ENCODE measurements around the gene LYPD6B.
A peak's percentile ranks its signal among the peaks of the same experiment; 100 is the strongest.

Gene LYPD6B

DNA sequence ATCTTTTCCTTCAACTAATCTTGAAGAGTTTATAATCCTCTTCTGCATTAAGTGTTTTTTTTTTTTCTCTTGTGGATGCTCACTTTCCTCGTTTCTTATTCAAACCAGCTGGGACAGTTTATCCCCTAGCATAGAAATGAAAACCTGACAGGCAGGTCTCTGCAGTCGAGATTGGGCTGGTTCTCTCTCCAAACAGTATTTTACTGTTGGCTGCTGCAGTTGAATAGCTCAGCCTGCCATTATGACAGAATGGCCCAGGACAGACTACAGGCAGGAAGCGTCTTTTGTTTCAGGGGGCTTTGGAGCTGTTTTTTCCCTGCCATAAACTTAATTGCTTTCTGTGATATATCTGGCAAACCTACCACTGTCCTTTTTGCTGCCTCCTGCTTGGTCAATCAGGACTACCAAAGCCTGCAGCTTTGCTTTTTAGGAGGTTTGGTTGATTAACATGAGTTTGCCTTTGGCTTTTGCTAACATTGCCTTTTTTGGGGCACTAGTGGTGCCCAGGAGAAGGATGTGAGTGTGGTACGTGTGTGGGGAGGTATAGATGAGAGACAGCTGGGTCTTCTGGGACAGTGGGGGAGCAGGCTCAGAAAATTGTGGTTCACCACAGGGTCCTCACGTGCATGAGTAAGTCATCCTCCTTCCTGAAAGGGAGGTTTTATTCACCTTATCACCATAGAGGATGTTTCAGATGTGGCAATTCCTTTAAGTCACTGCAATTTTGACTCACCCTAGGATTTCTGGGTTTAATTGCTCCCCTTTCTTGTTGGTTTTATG lies 128.7 kb downstream of the LYPD6B start:
- no peak for DNase-seq

GRCh38 chr2:149167941-149168340 lies 129.4 kb downstream of the LYPD6B start:
- no peak for DNase-seq

DNA sequence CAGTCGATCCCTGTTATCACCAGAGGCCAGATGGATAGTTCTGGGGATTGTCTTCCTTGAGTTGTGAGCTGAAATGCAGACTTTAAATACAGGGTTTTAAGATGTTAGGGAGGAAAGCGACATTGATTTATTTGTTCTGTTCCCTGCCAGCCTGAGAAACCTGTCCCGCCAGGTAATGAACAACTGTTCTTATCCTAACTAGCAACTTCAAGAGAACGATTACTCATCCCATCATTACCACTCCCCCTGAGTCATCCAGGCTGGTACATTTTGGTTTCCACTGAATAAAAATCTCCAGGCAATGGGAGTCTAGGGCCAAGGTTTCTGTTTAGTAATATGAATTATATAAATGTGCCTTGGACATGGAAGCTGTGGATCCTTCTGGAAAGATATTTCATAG lies 131.2 kb downstream of the LYPD6B start:
- DNase-seq: peak; percentile 17

GRCh38 chr2:149170156-149170555 lies 131.7 kb downstream of the LYPD6B start:
- no peak for DNase-seq

- no peak for DNase-seq
These were observed 132.4 kb downstream of the LYPD6B start for GRCh38 chr2:149170911-149171310.

DNA sequence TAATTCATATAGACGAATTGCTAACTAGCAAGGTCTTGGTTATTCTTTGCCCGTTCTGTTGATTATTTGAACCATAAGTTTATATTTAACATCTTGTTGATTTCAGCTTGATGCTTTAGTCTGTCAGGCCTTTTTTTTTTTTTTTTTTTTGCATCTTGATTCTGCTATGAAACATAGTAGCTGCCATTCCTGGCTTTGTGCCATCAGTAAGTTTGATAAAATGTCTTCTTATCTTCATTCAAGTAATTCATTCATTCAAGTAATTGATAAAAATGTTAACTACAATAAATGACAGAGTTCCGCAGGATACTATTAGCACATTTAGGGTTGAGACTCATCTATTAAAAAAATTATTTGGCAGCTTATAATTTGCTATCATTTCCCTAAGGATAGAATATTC lies 134.7 kb downstream of the LYPD6B start:
- no peak for DNase-seq

DNA sequence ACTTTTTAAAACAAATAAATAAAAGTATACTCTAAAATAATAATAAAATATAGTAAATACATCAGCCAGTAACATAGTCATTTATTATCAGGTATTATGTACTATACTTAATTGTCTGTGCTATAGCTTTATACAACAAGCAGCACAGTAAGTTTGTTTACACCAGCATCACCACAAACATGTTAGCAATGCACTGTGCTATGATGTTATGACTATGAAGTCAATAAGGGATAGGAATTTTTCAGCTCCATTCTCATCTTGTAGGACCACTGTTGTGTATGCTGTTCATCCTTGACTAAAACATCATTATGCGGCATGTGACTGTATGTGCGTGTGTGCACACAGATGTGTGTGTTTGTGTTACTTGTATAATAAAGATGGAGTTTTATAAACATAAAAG lies 137.5 kb downstream of the LYPD6B start:
- no peak for DNase-seq

DNA sequence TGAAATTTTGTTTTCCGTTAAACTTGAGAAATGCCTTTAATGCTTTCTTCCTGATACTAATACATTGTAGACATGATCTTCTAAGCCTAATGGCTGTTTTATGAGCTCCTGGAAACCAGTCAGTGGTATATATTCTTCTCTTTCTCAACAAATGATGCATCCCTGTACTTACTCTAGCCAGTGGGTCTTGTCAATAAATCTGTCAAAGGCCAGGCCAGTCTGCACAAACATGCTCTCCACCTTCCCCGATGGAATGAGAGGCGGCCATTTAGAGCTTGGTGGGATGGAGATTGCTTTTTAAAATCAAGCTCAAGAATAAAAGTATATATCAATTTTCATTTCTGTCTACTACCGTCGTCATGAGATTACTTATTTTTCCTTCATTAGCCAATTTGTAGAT lies 140.1 kb downstream of the LYPD6B start:
- DNase-seq: no peak

- DNase-seq: no peak
These were observed 141.9 kb downstream of the LYPD6B start for GRCh38 chr2:149180226-149180875.

GRCh38 chr2:149183187-149183586 lies 144.7 kb downstream of the LYPD6B start:
- DNase-seq: no peak

GRCh38 chr2:149184991-149185390 lies 146.5 kb downstream of the LYPD6B start:
- DNase-seq: no peak

GRCh38 chr2:149185942-149186490 lies 147.5 kb downstream of the LYPD6B start:
- no peak for DNase-seq

GRCh38 chr2:149187057-149187456 lies 148.6 kb downstream of the LYPD6B start:
- no peak for DNase-seq

GRCh38 chr2:149188291-149188690 lies 149.8 kb downstream of the LYPD6B start:
- no peak for DNase-seq

DNA sequence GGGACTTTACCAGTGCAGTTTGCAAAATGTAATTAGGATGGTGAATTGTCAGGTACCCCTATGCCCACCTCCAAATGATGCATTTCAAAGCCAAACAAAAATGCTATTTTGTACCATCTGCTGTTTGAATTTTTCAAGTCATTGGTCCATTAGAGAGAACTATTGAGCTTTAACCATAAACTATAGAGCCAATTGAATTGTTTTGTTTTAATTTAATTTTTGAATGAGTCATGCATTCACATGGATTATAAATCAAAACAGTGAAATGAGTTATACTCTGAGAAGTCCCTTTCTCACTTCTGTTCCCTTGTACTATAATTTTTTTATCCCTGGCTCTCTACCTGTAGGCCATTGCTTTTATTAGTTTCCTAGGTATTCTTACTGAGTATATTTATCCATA lies 151.3 kb downstream of the LYPD6B start:
- DNase-seq: no peak

GRCh38 chr2:149191915-149192314 lies 153.4 kb downstream of the LYPD6B start:
- DNase-seq: no peak

DNA sequence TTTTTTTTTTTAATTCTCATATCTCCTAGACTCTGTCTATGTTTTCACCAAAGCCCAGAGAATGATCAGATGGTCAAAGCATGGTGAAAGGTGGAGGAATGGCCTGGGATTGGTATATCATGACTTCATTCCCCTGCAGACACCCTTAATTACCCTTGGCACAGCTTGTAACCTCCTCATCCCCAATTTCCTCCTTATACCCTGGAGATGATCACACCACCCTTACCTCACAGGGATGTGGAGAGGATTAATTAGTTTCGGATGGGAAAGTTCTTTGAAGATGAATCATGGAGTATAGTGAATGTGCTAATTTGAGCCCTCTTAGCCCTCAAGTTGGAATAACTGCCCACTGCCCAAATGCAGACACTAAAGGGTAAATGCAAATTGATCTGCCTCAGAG lies 153.9 kb downstream of the LYPD6B start:
- no peak for DNase-seq

- DNase-seq: no peak
These were observed 161.6 kb downstream of the LYPD6B start for GRCh38 chr2:149200109-149200520.

- DNase-seq: no peak
These were observed 166.2 kb downstream of the LYPD6B start for GRCh38 chr2:149204686-149205085.

- no peak for DNase-seq
These were observed 166.6 kb downstream of the LYPD6B start for GRCh38 chr2:149205143-149205542.

- DNase-seq: no peak
These were observed 175.4 kb downstream of the LYPD6B start for GRCh38 chr2:149213764-149214493.

- DNase-seq: no peak
These were observed 180.0 kb downstream of the LYPD6B start for GRCh38 chr2:149218497-149218896.

DNA sequence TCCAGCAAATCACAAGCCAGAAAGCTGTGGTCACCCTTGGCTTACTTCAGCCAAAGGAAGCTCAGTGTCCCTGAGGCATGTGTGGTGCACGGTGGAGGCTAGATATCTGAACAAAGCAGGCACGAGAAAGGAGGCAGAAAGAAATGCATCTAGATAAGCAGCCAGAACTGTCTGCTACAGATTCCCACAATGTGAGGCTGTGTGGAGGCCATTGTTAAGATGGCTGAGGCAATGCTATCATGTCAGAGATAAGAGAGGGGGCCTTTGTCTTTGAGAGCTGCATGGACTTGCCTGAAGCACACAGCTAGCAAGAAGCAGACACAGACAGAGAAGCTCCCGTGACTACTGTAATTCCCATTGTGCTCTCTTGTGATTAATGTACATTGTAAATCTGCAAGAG lies 181.4 kb downstream of the LYPD6B start:
- DNase-seq: no peak

DNA sequence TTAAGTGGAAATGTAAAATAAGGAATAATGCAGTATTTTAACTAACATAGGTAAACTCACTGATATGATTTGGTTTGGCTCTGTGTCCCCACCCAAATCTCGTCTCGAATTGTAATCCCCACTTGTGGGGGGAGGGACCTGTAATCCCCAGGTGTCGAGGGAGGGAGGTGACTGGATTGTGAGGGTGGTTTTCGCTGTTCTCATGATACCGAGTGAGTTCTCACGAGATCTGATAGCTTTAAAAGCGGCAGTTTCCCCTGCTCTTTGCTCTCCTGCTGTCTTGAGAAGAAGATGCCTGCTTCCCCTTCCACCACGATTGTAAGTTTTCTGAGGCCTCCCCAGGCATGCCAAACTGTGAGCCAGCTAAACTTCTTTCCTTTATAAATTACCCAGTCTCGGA lies 182.5 kb downstream of the LYPD6B start:
- no peak for DNase-seq

Data from NCI-H748 treated with DMSO at 0.1 percent for 48 hours (cell line).